Osteoblast (primary cell): Measurements from ENCODE around the gene ABCC2. TPM values are rescaled to one million over a fixed set of nuclear protein-coding genes. Genes with fewer than 3 reads are reported as not detected.

ENCODE experiments used
- DNase-seq: peaks from one replicate; pipeline ENCODE4 v3.0.0; 2011; ENCODE audit warnings: low spot score, mixed read lengths; ENCODE audit not compliant: insufficient read length; ENCODE audit errors: missing footprints
- H2AFZ ChIP-seq: 2 replicates; pipeline ENCODE4 v1.6.0; 2011; ENCODE audit warnings: mild to moderate bottlenecking, low read length
- H3K27ac ChIP-seq: 2 replicates; pipeline ENCODE4 v1.5.1; 2011; ENCODE audit warnings: mild to moderate bottlenecking, low read depth, low read length, moderate library complexity
- H3K27me3 ChIP-seq: 2 replicates; pipeline ENCODE4 v1.6.0; 2012; ENCODE audit warnings: mild to moderate bottlenecking, control low read depth, inconsistent platforms, low read length, moderate library complexity; ENCODE audit not compliant: insufficient read depth
- H3K36me3 ChIP-seq: 2 replicates; pipeline ENCODE4 v1.5.1; 2011; ENCODE audit warnings: mild to moderate bottlenecking, low read length, control low read depth, moderate library complexity; ENCODE audit not compliant: insufficient read depth
- H3K4me1 ChIP-seq: 2 replicates; pipeline ENCODE4 v1.5.1; 2011; ENCODE audit warnings: mild to moderate bottlenecking, low read length, control low read depth, moderate library complexity; ENCODE audit not compliant: insufficient read depth
- H3K4me2 ChIP-seq: 2 replicates; pipeline ENCODE4 v1.6.0; 2011; ENCODE audit warnings: mild to moderate bottlenecking, low read length; ENCODE audit not compliant: insufficient read depth
- H3K4me3 ChIP-seq: fragments of 200-600 bp; sonication (generic); 3 replicates; pipeline ENCODE4 v1.5.1; 2012; ENCODE audit warnings: mild to moderate bottlenecking, low read length, inconsistent platforms; ENCODE audit not compliant: insufficient read depth
- H3K79me2 ChIP-seq: 2 replicates; pipeline ENCODE4 v1.6.0; 2012; ENCODE audit warnings: mild to moderate bottlenecking, low read length, control low read depth, inconsistent platforms; ENCODE audit not compliant: insufficient read depth
- H3K9me3 ChIP-seq: 2 replicates; pipeline ENCODE4 v1.5.1; 2011; ENCODE audit warnings: low read depth, low read length, control low read depth
- H4K20me1 ChIP-seq: 2 replicates; pipeline ENCODE4 v1.6.0; 2012; ENCODE audit warnings: mild to moderate bottlenecking, low read length, control low read depth; ENCODE audit not compliant: insufficient read depth
- total RNA-seq: library from RNA; depleted of rRNA; stranded (reverse); fragments of >200 nt; gene quantifications from 2 replicates; pipeline ENCODE4 v1.2.3, GENCODE V29; 2012
- TF ChIP-seq, protein P1 (sequence below): IDR thresholded peaks from 2 replicates; pipeline ENCODE4 v1.5.1; 2011; ENCODE audit warnings: mild to moderate bottlenecking, low read depth, low read length, moderate library complexity; ENCODE audit errors: extremely low read depth

The ABCC2 gene
- total RNA-seq, 1 donor = 1.8 TPM

- DNase-seq = no peak
- no peak overlapping the region for H2AFZ ChIP-seq
- no peak overlapping the region for H3K27ac ChIP-seq
- no peak overlapping the region for H3K4me3 ChIP-seq
- H3K79me2 ChIP-seq = no peaks in the 10 kb centered on the region
- H4K20me1 ChIP-seq = no peaks in the 10 kb centered on the region
- no peaks in the 10 kb centered on the region for H3K9me3 ChIP-seq
- no peaks in the 10 kb centered on the region for H3K27me3 ChIP-seq
- peaks cover 6% of the 10 kb centered on the region for H3K4me1 ChIP-seq
- H3K36me3 ChIP-seq = no peaks in the 10 kb centered on the region
- no peak overlapping the region for H3K4me2 ChIP-seq
- TF ChIP-seq, protein P1, sequence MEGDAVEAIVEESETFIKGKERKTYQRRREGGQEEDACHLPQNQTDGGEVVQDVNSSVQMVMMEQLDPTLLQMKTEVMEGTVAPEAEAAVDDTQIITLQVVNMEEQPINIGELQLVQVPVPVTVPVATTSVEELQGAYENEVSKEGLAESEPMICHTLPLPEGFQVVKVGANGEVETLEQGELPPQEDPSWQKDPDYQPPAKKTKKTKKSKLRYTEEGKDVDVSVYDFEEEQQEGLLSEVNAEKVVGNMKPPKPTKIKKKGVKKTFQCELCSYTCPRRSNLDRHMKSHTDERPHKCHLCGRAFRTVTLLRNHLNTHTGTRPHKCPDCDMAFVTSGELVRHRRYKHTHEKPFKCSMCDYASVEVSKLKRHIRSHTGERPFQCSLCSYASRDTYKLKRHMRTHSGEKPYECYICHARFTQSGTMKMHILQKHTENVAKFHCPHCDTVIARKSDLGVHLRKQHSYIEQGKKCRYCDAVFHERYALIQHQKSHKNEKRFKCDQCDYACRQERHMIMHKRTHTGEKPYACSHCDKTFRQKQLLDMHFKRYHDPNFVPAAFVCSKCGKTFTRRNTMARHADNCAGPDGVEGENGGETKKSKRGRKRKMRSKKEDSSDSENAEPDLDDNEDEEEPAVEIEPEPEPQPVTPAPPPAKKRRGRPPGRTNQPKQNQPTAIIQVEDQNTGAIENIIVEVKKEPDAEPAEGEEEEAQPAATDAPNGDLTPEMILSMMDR = no peak
Observed at GRCh38 chr10:99793819-99794218, 11.4 kb downstream of the ABCC2 start.

DNA sequence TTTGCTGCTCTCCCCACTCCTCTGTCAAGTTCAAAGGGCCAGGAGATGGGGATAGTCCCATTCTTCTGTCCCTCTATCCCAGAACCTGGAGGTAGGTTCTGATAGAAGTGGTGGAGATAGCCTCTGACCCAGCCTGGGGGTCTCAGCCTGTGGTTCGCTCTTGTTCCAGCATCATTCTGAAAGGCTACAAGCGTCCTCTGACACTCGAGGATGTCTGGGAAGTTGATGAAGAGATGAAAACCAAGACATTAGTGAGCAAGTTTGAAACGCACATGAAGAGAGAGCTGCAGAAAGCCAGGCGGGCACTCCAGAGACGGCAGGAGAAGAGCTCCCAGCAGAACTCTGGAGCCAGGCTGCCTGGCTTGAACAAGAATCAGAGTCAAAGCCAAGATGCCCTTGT, 14.5 kb downstream of the ABCC2 start:
- no peaks in the 10 kb centered on the region for H4K20me1 ChIP-seq
- H3K4me2 ChIP-seq = no peak overlapping the region
- H2AFZ ChIP-seq = no peak overlapping the region
- no peak for DNase-seq
- no peak overlapping the region for H3K27ac ChIP-seq
- no peaks in the 10 kb centered on the region for H3K27me3 ChIP-seq
- no peak overlapping the region for H3K4me3 ChIP-seq
- H3K4me1 ChIP-seq = no peaks in the 10 kb centered on the region
- TF ChIP-seq, protein P1 = no peak
- H3K9me3 ChIP-seq = no peaks in the 10 kb centered on the region
- H3K36me3 ChIP-seq = no peaks in the 10 kb centered on the region
- no peaks in the 10 kb centered on the region for H3K79me2 ChIP-seq

GRCh38 chr10:99798031-99798430, 15.6 kb downstream of the ABCC2 start:
- H3K27me3 ChIP-seq = no peaks in the 10 kb centered on the region
- H2AFZ ChIP-seq = no peak overlapping the region
- no peaks in the 10 kb centered on the region for H3K79me2 ChIP-seq
- no peak overlapping the region for H3K27ac ChIP-seq
- H3K4me3 ChIP-seq = no peak overlapping the region
- no peak for DNase-seq
- TF ChIP-seq, protein P1 = no peak
- H3K4me2 ChIP-seq = no peak overlapping the region
- no peaks in the 10 kb centered on the region for H3K36me3 ChIP-seq
- no peaks in the 10 kb centered on the region for H3K4me1 ChIP-seq
- H4K20me1 ChIP-seq = no peaks in the 10 kb centered on the region
- no peaks in the 10 kb centered on the region for H3K9me3 ChIP-seq

GRCh38 chr10:99798920-99799319, 16.5 kb downstream of the ABCC2 start:
- Histone ChIP-seq H3K27me3 (no peaks in the 10 kb centered on the region), H4K20me1 (no peaks in the 10 kb centered on the region), H3K4me1 (no peaks in the 10 kb centered on the region), H3K4me2 (no peak overlapping the region), H3K9me3 (no peaks in the 10 kb centered on the region), H3K79me2 (no peaks in the 10 kb centered on the region), H3K27ac (no peak overlapping the region), H3K4me3 (no peak overlapping the region), H3K36me3 (no peaks in the 10 kb centered on the region), H2AFZ (no peak overlapping the region)
- DNase-seq = no peak
- TF ChIP-seq, protein P1 = no peak
